Pancreas (tissue), 10 donors: ENCODE data around the gene CLK4. TPM values are rescaled to one million over a fixed set of nuclear protein-coding genes. Genes with fewer than 3 reads are reported as not detected.

Experiments used
- ATAC-seq, 4 donors: fragments of 200-7000 bp; cut with Tn5 transposase; one replicate each; pipeline versions ENCODE4 v1.8.0 to v1.9.1; 2020; ENCODE audit warnings: mild to moderate bottlenecking in 4 of 4, moderate library complexity in 4 of 4
- DNase-seq, 6 donors: peaks; one replicate each; pipeline ENCODE4 v3.0.0-alpha.2; 2020
- FAIRE-seq: peaks from 2 replicates; lab custom pipeline; 2012; peaks lifted over from hg19 to GRCh38; lab: Jason Lieb, UNC
- H3K27ac ChIP-seq, 4 donors: fragments of 200-600 bp; sonication (generic); 1 replicate in 3 of 4; 2 replicates in 1 of 4; pipeline versions ENCODE4 v1.5.0 to v1.8.0; 2020
- H3K27me3 ChIP-seq, 4 donors: fragments of 200-600 bp; one replicate each; pipeline ENCODE4 v1.8.0; 2021
- H3K36me3 ChIP-seq, 3 donors: fragments of 200-600 bp; sonication (generic) in 1 of 3; one replicate each; pipeline versions ENCODE4 v1.5.0 to v1.8.0; 2020 to 2021
- H3K4me1 ChIP-seq, 3 donors: fragments of 200-600 bp; one replicate each; pipeline ENCODE4 v1.8.0; 2021
- H3K4me3 ChIP-seq, 4 donors: fragments of 200-600 bp; sonication (generic) in 2 of 4; one replicate each; pipeline versions ENCODE4 v1.5.0 to v1.8.0; 2020 to 2021
- H3K9me3 ChIP-seq, 4 donors: fragments of 200-600 bp; one replicate each; pipeline ENCODE4 v1.8.0; 2021
- CTCF ChIP-seq, 4 donors: fragments of 200-600 bp; sonication (generic) in 3 of 4; IDR thresholded peaks; one replicate each; pipeline versions ENCODE4 v1.5.0 to v1.8.0; 2021; ENCODE audit warnings: antibody characterized with exemption in 4 of 4
- WGBS, 2 donors: extraction: QIAGEN DNeasy Blood & Tissue Kit; methylation state at CpG; one replicate each; pipeline ENCODE4 v1.1.7; 2013; 5-methylcytosine and 5-hydroxymethylcytosine counted together
- intact Hi-C, 3 donors: fragments of 100-400 bp; cut with DNase I; formaldehyde crosslinking; loops; one replicate each; pipeline versions ENCODE4 v1.11.1 to v1.14.2; 2022
- polyA plus RNA-seq, 2 donors: library from polyadenylated mRNA; stranded (reverse); fragments of 200-250 nt; gene quantifications; one replicate each; pipeline ENCODE4 v1.2.3, GENCODE V29; 2013
- total RNA-seq, 6 donors: library from RNA; stranded (reverse); fragmentation: NEBNext Ultra II Directional in 4 of 6; extraction: Animal tissue kit (Norgen Biotek cat#: 25700) in 4 of 6; gene quantifications; one replicate each; pipeline versions ENCODE4 v1.2.1 to v1.2.4, GENCODE V29; 2021 to 2023
- donor health status: healthy with polysubstance abuse.
- donor health status: DM: no; HTN: no; CAD: no; lungs with moderate emphysema.
- donor health status: DM: no; HTN: no; CAD: no.
- donor health status: control.
- donor health status: control.
- donor health status: Bipolar disorder and iron deficiency.
- donor health status: DM: yes; HTN: yes; CAD: no.
- donor health status: DM: no; HTN: no; CAD: no.
- donor health status: DM: no; HTN: no; CAD: no.
- donor health status: DM: yes; HTN: yes; CAD: no.

CLK4 gene
- total and polyA plus RNA-seq, 8 donors, result 10.6 to 47.0 (median 22.1) TPM

GRCh38 chr5:178583279-178583678 is 43.6 kb downstream of the CLK4 start:
- H3K36me3 ChIP-seq, result no peaks in the 10 kb centered on the region
- DNase-seq (no peak), FAIRE-seq (no peak), ATAC-seq (no peak)
- no peaks in the 10 kb centered on the region for H3K9me3 ChIP-seq
- TF ChIP-seq CTCF (IDR thresholded peaks at IDR 0.05), result no peak
- H3K27me3 ChIP-seq, result no peaks in the 10 kb centered on the region
- intact Hi-C loops, result no loop called here
- 66 to 67% methylated on average over 8 of the region's 8 CpGs for WGBS, 2 donors
- no peaks in the 10 kb centered on the region for H3K4me1 ChIP-seq
- no peak overlapping the region for H3K27ac ChIP-seq
- H3K4me3 ChIP-seq, result no peak overlapping the region

GRCh38 chr5:178582291-178582690 is 44.6 kb downstream of the CLK4 start:
- DNase-seq, result no peak
- intact Hi-C loops, result no loop called here
- Histone ChIP-seq H3K27me3 (peaks cover 0 to 5% (median 0%) of the 10 kb centered on the region in 4 donors), H3K9me3 (no peaks in the 10 kb centered on the region), H3K27ac (no peak overlapping the region), H3K4me1 (no peaks in the 10 kb centered on the region), H3K4me3 (no peak overlapping the region), H3K36me3 (no peaks in the 10 kb centered on the region)
- WGBS, 2 donors, result 71 to 72% methylated on average over 10 to 13 of the region's 13 CpGs
- no peak for TF ChIP-seq CTCF (IDR thresholded peaks at IDR 0.05)
- no peak for ATAC-seq
- FAIRE-seq, result no peak

- H3K36me3 ChIP-seq, result no peaks in the 10 kb centered on the region
- WGBS, 2 donors, result 45 to 48% methylated on average over 3 of the region's 3 CpGs
- H3K9me3 ChIP-seq, result no peaks in the 10 kb centered on the region
- no peak for ATAC-seq
- no peak for TF ChIP-seq CTCF (IDR thresholded peaks at IDR 0.05)
- no peak overlapping the region for H3K27ac ChIP-seq
- peaks cover 0 to 11% (median 0%) of the 10 kb centered on the region in 4 donors for H3K27me3 ChIP-seq
- no peak for FAIRE-seq
- H3K4me1 ChIP-seq, result no peaks in the 10 kb centered on the region
- no peak for DNase-seq
- intact Hi-C loops, result no loop called here
- no peak overlapping the region for H3K4me3 ChIP-seq
These were observed 45.2 kb downstream of the CLK4 start for GRCh38 chr5:178581621-178582020.

GRCh38 chr5:178580271-178580955 is 46.4 kb downstream of the CLK4 start:
- FAIRE-seq (no peak), DNase-seq (no peak), ATAC-seq (no peak)
- Histone ChIP-seq H3K9me3 (no peaks in the 10 kb centered on the region), H3K4me1 (no peaks in the 10 kb centered on the region), H3K4me3 (no peak overlapping the region), H3K27ac (no peak overlapping the region), H3K36me3 (no peaks in the 10 kb centered on the region), H3K27me3 (peaks cover 0 to 11% (median 1%) of the 10 kb centered on the region in 4 donors)
- intact Hi-C loops, result no loop called here
- TF ChIP-seq CTCF (IDR thresholded peaks at IDR 0.05), result no peak
- 57 to 59% methylated on average over 15 of the region's 15 CpGs for WGBS, 2 donors

GRCh38 chr5:178577944-178578343 is 48.9 kb downstream of the CLK4 start:
- FAIRE-seq (no peak), ATAC-seq (no peak), DNase-seq (no peak)
- Histone ChIP-seq H3K27me3 (peaks cover 0 to 11% (median 3%) of the 10 kb centered on the region in 4 donors), H3K9me3 (no peaks in the 10 kb centered on the region), H3K27ac (no peak overlapping the region), H3K4me3 (no peak overlapping the region), H3K4me1 (no peaks in the 10 kb centered on the region), H3K36me3 (no peaks in the 10 kb centered on the region)
- intact Hi-C loops, result no loop called here
- WGBS, 2 donors, result 61 to 75% methylated on average over 7 of the region's 7 CpGs
- TF ChIP-seq CTCF (IDR thresholded peaks at IDR 0.05), result no peak
